ENCODE results near the gene DCST1. TPM values are rescaled to one million over a fixed set of nuclear protein-coding genes. Genes with fewer than 3 reads are reported as not detected.

Gene DCST1
- total and polyA plus RNA-seq, 2 of the 8 experiments (the other 6 are each of a cell fraction or from before 2014, with no cell fraction given): not detected

- no peak for FAIRE-seq
- POLR2A ChIA-PET (ENCODE audit: partially characterized antibody): interaction anchor here (0.9 to 14.8 kb wide), 6 partner anchors 8 to 71 kb away, joined by 3 to 128 read pairs (median 23); partner anchors contain the start of genes CKS1B, FLAD1, LENEP and SHC1
- TF ChIP-seq TBP (IDR thresholded peaks at IDR 0.05; ENCODE audit: low read depth, low read length) (no peak), SIRT6 (IDR thresholded peaks at IDR 0.05; ENCODE audit: low read length) (no peak), CHD2 (IDR thresholded peaks at IDR 0.05; ENCODE audit: low read length) (no peak), ASH2L (IDR thresholded peaks at IDR 0.05; ENCODE audit: low read length) (no peak), NRF1 (IDR thresholded peaks at IDR 0.05; ENCODE audit: low read depth, low read length) (no peak), CTBP2 (IDR thresholded peaks at IDR 0.05; ENCODE audit: borderline replicate concordance, insufficient read depth, insufficient read length, low read length) (no peak), HDAC6 (IDR thresholded peaks at IDR 0.05; ENCODE audit: low read depth, low read length) (no peak), HDAC2 (IDR thresholded peaks at IDR 0.05; ENCODE audit: borderline replicate concordance in 1 of 2, low read depth in 2 of 2, low read length in 2 of 2) (no peak), BRCA1 (IDR thresholded peaks at IDR 0.05; ENCODE audit: low read depth, low read length) (no peak), RAD21 (IDR thresholded peaks at IDR 0.05 in 1 of 2, conservative IDR thresholded peaks at IDR 0.05 in 1 of 2; ENCODE audit: low read depth in 2 of 2, low read length in 2 of 2) (no peak), NANOG (IDR thresholded peaks at IDR 0.05; ENCODE audit: insufficient read depth, low read depth, low read length, poor library complexity, severe bottlenecking) (no peak), SAP30 (IDR thresholded peaks at IDR 0.05; ENCODE audit: insufficient read depth, insufficient replicate concordance, low read length) (no peak), SP2 (IDR thresholded peaks at IDR 0.05; ENCODE audit: low read length) (no peak)
These were observed 20.0 kb upstream of the DCST1 start for GRCh38 chr1:155013632-155014031.

More at GRCh38 chr1:155013632-155014031, 20.0 kb upstream of the DCST1 start:
- H3K79me1 ChIP-seq (ENCODE audit: low read depth, low read length): peaks cover 7% of the 10 kb centered on the region; the same call in 1 of the 2 replicates
- peaks cover 8 to 43% (median 35%) of the 10 kb centered on the region in 4 experiments for H3K4me1 ChIP-seq (replicated peaks in 1 of 4; ENCODE audit: control insufficient read depth in 3 of 4, insufficient read depth in 4 of 4, low read length in 3 of 4)
- no peak overlapping the region for H3K4me3 ChIP-seq (ENCODE audit: extremely low read depth in 1 of 4, insufficient read depth in 2 of 4, low read depth in 3 of 4, low read length in 4 of 4)
- H3K4me2 ChIP-seq (ENCODE audit: insufficient read depth in 1 of 2, low read depth in 2 of 2, low read length in 2 of 2): no peak overlapping the region
- H3K18ac ChIP-seq (ENCODE audit: extremely low read depth, low read length): no peak overlapping the region
- 73% methylated on average over 2 of the region's 8 CpGs; no CpG with 5 or more reads in 1 of the 2 experiments for WGBS, 2 experiments (ENCODE audit: extremely low coverage in 1 of 2, insufficient coverage in 1 of 2, insufficient read length in 1 of 2, insufficient replicate concordance in 2 of 2, low coverage in 1 of 2, low lambda C conversion rate in 2 of 2, missing lambda C conversion rate in 1 of 2)
- no peak overlapping the region for H3K27ac ChIP-seq (ENCODE audit: low read depth, low read length)
- no peak overlapping the region for H3K4ac ChIP-seq (replicated peaks; ENCODE audit: insufficient read length, low read depth, low read length)
- H2BK15ac ChIP-seq (ENCODE audit: low read length): peak overlapping the region; percentile 98; the same call in 1 of the 2 replicates
- H3K23me2 ChIP-seq (ENCODE audit: low read depth, low read length): no peaks in the 10 kb centered on the region; the same call in 1 of the 2 replicates
- H3K23ac ChIP-seq (ENCODE audit: insufficient read length): no peak overlapping the region
- H2AK5ac ChIP-seq (ENCODE audit: low read depth, low read length): no peak overlapping the region
- H2BK12ac ChIP-seq (ENCODE audit: low read depth, low read length): 0 out of 2 replicates have a peak overlapping the region, but pooled peaks have one; percentile 39
- H3K9me3 ChIP-seq (ENCODE audit: insufficient read depth in 2 of 2, low read depth in 1 of 2, low read length in 1 of 2): no peaks in the 10 kb centered on the region
- no peak for DNase-seq (ENCODE audit: low read depth in 1 of 2, low spot score in 2 of 2)
- H2BK20ac ChIP-seq (ENCODE audit: low read length): no peak overlapping the region
- H2BK120ac ChIP-seq (replicated peaks; ENCODE audit: low read depth, low read length): no peak overlapping the region
- H3K14ac ChIP-seq (ENCODE audit: insufficient read length): no peak overlapping the region
- peaks cover 0 to 15% of the 10 kb centered on the region in 2 experiments; a peak in 2 of 4 replicates for H3K79me2 ChIP-seq (ENCODE audit: control insufficient read depth in 1 of 2, insufficient read depth in 2 of 2, low read length in 2 of 2)
- H4K91ac ChIP-seq (replicated peaks; ENCODE audit: insufficient read length, low read length): no peak overlapping the region
- H2AFZ ChIP-seq (ENCODE audit: low read length): no peak overlapping the region
- no peak overlapping the region for H3K56ac ChIP-seq (replicated peaks; ENCODE audit: insufficient read length, low read depth, low read length)
- H3K27me3 ChIP-seq (replicated peaks in 1 of 4; ENCODE audit: control insufficient read depth in 3 of 4, extremely low read depth in 1 of 4, insufficient read depth in 3 of 4, low read length in 3 of 4): no peaks in the 10 kb centered on the region
- CTCF ChIA-PET (ENCODE audit: partially characterized antibody): interaction anchor here (0.7 to 18.6 kb wide), 5 partner anchors 16 to 49 kb away, joined by 3 to 354 read pairs (median 9); partner anchors contain the start of genes ADAM15, EFNA4, LENEP and ZBTB7B
- H2BK5ac ChIP-seq (ENCODE audit: low read depth, low read length): no peak overlapping the region
- H4K5ac ChIP-seq (ENCODE audit: insufficient read length, low read depth, low read length): no peak overlapping the region
- H4K8ac ChIP-seq (ENCODE audit: extremely low read depth, insufficient read depth, low read length): no peak overlapping the region
- H3K9ac ChIP-seq (replicated peaks in 1 of 4; ENCODE audit: extremely low read depth in 1 of 4, low read depth in 3 of 4, low read length in 3 of 4): no peak overlapping the region
- H3K36me3 ChIP-seq (ENCODE audit: control insufficient read depth in 2 of 4, insufficient read depth in 4 of 4, low read length in 3 of 4): peaks cover 0 to 29% (median 13%) of the 10 kb centered on the region in 4 experiments; a peak in 4 of 8 replicates
- H4K20me1 ChIP-seq (replicated peaks in 1 of 2; ENCODE audit: control insufficient read depth in 1 of 2, insufficient read depth in 2 of 2, low read length in 2 of 2): no peaks in the 10 kb centered on the region
